DND-41 (cell line): ENCODE measurements around the gene STAG2.

ENCODE experiments used
- ATAC-seq: fragments of 200-7000 bp; cut with Tn5 transposase; 3 replicates; pipeline ENCODE4 v1.9.1; 2021; ENCODE audit warnings: low read depth; ENCODE audit not compliant: insufficient read depth
- DNase-seq: peaks from one replicate; pipeline ENCODE4 v3.0.0-alpha.2; 2020
- H2AFZ ChIP-seq: 2 replicates; pipeline ENCODE4 v1.6.0; 2012; ENCODE audit warnings: low read depth, low read length
- H3K27ac ChIP-seq: 2 replicates; pipeline ENCODE4 v1.5.1; 2012; ENCODE audit warnings: low read length, inconsistent platforms
- H3K27me3 ChIP-seq: fragments of 200-600 bp; sonication (generic); 2 replicates; pipeline ENCODE4 v1.6.0; 2012; ENCODE audit warnings: low read length, mild to moderate bottlenecking, inconsistent platforms; ENCODE audit not compliant: insufficient read depth, poor library complexity
- H3K36me3 ChIP-seq: 2 replicates; pipeline ENCODE4 v1.5.1; 2012; ENCODE audit warnings: low read length, inconsistent platforms; ENCODE audit not compliant: insufficient read depth
- H3K4me1 ChIP-seq: 2 replicates; pipeline ENCODE4 v1.5.1; 2012; ENCODE audit warnings: mild to moderate bottlenecking, low read length; ENCODE audit not compliant: insufficient read depth
- H3K4me2 ChIP-seq: 2 replicates; pipeline ENCODE4 v1.6.0; 2012; ENCODE audit warnings: mild to moderate bottlenecking, moderate library complexity, low read length, inconsistent platforms; ENCODE audit not compliant: insufficient read depth
- H3K4me3 ChIP-seq, 2 experiments: fragments of 200-600 bp in 1 of 2; shearing (Covaris generic) in 1 of 2; 2 replicates each; pipeline ENCODE4 v1.5.1; 2012 to 2016; ENCODE audit warnings: inconsistent platforms in 2 of 2, low read length in 2 of 2, mild to moderate bottlenecking in 2 of 2, low read depth in 1 of 2, moderate library complexity in 1 of 2
- H3K79me2 ChIP-seq: 2 replicates; pipeline ENCODE4 v1.6.0; 2012; ENCODE audit warnings: low read length, inconsistent platforms; ENCODE audit not compliant: insufficient read depth
- H3K9ac ChIP-seq: 2 replicates; pipeline ENCODE4 v1.6.0; 2012; ENCODE audit warnings: low read depth, mild to moderate bottlenecking, inconsistent platforms, low read length, moderate library complexity
- H3K9me3 ChIP-seq: 2 replicates; pipeline ENCODE4 v1.5.1; 2012; ENCODE audit warnings: low read length, moderate library complexity, mild to moderate bottlenecking, inconsistent platforms; ENCODE audit not compliant: insufficient read depth, severe bottlenecking
- H4K20me1 ChIP-seq: 2 replicates; pipeline ENCODE4 v1.6.0; 2012; ENCODE audit warnings: low read length; ENCODE audit not compliant: insufficient read depth
- EZH2 ChIP-seq: IDR thresholded peaks from 3 replicates; pipeline ENCODE4 v1.6.1; 2012; ENCODE audit warnings: borderline replicate concordance, low read depth, mild to moderate bottlenecking, moderate library complexity, low read length, inconsistent platforms; ENCODE audit not compliant: severe bottlenecking
- TF ChIP-seq, protein P1 (sequence below): IDR thresholded peaks from 2 replicates; pipeline ENCODE4 v1.5.1; 2012; ENCODE audit warnings: borderline replicate concordance, low read length, moderate library complexity, mild to moderate bottlenecking; ENCODE audit not compliant: poor library complexity, severe bottlenecking; ENCODE audit errors: extremely low read depth

STAG2 gene

DNA sequence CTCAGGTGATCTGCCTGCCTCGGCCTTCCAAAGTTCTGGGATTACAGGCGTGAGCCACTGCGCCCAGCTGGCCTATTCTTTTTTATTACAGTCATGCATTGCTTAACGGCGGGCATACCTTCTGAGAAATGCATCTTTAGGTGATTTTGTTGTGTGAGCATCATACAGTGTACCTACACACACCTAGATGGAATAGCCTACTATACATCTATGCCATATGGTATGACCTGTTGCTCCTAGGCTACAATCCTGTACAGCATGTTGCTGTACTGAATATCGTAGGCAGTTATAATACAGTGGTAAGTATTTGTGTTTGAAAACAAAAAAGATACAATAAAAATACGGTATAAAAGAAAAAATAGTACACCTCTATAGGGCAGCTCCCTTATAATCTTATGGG is 6.0 kb downstream of the STAG2 start:
- H3K79me2 ChIP-seq, result peaks cover 99% of the 10 kb centered on the region
- DNase-seq, result no peak
- no peak overlapping the region for H3K27ac ChIP-seq
- ATAC-seq, result no peak
- H3K4me1 ChIP-seq, result peaks cover 48% of the 10 kb centered on the region
- no peak overlapping the region for H2AFZ ChIP-seq
- H3K9ac ChIP-seq, result no peak overlapping the region
- TF ChIP-seq EZH2, result no peak
- TF ChIP-seq, protein P1, sequence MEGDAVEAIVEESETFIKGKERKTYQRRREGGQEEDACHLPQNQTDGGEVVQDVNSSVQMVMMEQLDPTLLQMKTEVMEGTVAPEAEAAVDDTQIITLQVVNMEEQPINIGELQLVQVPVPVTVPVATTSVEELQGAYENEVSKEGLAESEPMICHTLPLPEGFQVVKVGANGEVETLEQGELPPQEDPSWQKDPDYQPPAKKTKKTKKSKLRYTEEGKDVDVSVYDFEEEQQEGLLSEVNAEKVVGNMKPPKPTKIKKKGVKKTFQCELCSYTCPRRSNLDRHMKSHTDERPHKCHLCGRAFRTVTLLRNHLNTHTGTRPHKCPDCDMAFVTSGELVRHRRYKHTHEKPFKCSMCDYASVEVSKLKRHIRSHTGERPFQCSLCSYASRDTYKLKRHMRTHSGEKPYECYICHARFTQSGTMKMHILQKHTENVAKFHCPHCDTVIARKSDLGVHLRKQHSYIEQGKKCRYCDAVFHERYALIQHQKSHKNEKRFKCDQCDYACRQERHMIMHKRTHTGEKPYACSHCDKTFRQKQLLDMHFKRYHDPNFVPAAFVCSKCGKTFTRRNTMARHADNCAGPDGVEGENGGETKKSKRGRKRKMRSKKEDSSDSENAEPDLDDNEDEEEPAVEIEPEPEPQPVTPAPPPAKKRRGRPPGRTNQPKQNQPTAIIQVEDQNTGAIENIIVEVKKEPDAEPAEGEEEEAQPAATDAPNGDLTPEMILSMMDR, result no peak
- no peak overlapping the region; the same call in 1 of the 2 replicates for H3K4me2 ChIP-seq
- H4K20me1 ChIP-seq, result peaks cover 73% of the 10 kb centered on the region
- H3K4me3 ChIP-seq, result no peak overlapping the region
- no peaks in the 10 kb centered on the region for H3K9me3 ChIP-seq
- H3K36me3 ChIP-seq, result peaks cover 14% of the 10 kb centered on the region; the same call in 1 of the 2 replicates
- H3K27me3 ChIP-seq, result no peaks in the 10 kb centered on the region

DNA sequence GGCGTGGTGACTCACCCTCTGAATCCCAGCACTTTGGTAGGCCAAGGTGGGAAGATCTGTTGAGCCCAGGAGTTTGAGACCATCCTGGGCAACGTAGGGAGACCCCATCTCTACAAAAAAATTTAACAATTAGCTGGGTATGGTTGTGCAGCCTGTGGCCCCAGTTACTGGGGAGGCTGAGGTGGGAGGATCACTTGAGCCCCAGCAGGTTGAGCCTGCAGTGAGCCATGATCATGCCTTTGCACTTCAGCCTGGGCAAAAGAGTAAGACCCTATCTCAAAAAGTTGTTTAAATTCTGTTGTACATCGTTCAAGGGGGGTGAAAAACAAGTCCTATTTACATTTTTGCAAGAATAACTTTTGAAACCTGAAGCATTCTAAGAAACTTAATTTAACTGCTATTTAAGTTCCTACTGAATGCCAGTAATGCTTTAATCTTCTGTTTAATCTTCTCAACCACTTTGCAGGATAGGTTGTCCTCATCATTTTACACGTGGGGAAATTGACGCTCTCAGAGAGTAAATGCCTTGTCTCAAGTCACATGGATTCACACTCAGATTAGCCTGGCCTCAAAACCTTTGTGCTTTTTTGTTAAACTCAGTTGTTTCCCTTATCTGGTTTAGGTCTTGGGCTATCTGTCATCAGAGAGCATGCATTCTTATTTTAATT is 7.0 kb downstream of the STAG2 start:
- no peaks in the 10 kb centered on the region for H3K27me3 ChIP-seq
- no peak overlapping the region for H3K4me3 ChIP-seq
- H3K79me2 ChIP-seq, result peaks cover 99% of the 10 kb centered on the region
- H3K4me2 ChIP-seq, result 0 out of 2 replicates have a peak overlapping the region, but pooled peaks have one; percentile 22
- peaks cover 14% of the 10 kb centered on the region; the same call in 1 of the 2 replicates for H3K36me3 ChIP-seq
- no peak overlapping the region for H3K27ac ChIP-seq
- no peak for TF ChIP-seq EZH2
- TF ChIP-seq, protein P1, result no peak
- no peak for ATAC-seq
- no peak overlapping the region for H3K9ac ChIP-seq
- peaks cover 45% of the 10 kb centered on the region for H3K4me1 ChIP-seq
- no peaks in the 10 kb centered on the region for H3K9me3 ChIP-seq
- H4K20me1 ChIP-seq, result peaks cover 72% of the 10 kb centered on the region
- no peak overlapping the region for H2AFZ ChIP-seq
- no peak for DNase-seq

DNA sequence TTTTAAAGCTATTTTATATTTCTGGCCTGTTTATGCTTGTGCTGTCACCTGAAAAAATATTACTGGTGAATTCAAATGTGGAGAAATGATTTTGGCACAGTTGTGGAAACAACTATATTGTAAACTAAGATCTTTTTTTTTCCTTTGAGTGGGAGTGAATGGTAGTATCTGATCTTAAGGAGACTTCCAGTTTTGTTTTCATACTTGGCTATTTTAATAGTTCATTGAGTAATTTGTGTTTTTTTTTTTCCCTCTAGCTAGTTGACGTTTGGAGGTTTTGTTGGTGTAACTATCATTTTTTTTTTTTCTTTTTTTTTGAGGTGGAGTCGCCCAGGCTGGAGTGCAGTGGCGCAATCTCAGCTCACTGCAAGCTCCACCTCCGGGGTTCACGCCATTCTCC is 10.5 kb downstream of the STAG2 start:
- Histone ChIP-seq H3K27me3 (no peaks in the 10 kb centered on the region), H3K79me2 (peaks cover 99% of the 10 kb centered on the region), H3K36me3 (peaks cover 6% of the 10 kb centered on the region; the same call in 1 of the 2 replicates), H3K4me2 (no peak overlapping the region), H3K27ac (no peak overlapping the region), H3K4me1 (peaks cover 20% of the 10 kb centered on the region), H3K4me3 (no peak overlapping the region), H2AFZ (no peak overlapping the region), H3K9me3 (no peaks in the 10 kb centered on the region), H4K20me1 (peaks cover 60% of the 10 kb centered on the region), H3K9ac (no peak overlapping the region)
- ATAC-seq (no peak), DNase-seq (no peak)
- no peak for TF ChIP-seq EZH2
- TF ChIP-seq, protein P1, result no peak
